Neural cell (in vitro differentiated cells): ENCODE data around the gene PPP2CA. TPM values are rescaled to one million over a fixed set of nuclear protein-coding genes. Genes with fewer than 3 reads are reported as not detected.

Source experiments
- H2AFZ ChIP-seq: fragments of 200-600, 300-800 bp; sonication (generic), shearing (Covaris generic); 2 replicates; pipeline ENCODE4 v1.6.0; 2014; ENCODE audit warnings: low read depth, mild to moderate bottlenecking, antibody characterized with exemption, low read length, moderate library complexity
- H3F3A ChIP-seq: fragments of 200-600 bp; shearing (Covaris generic); 2 replicates; pipeline ENCODE4 v1.6.1; 2016; ENCODE audit warnings: mild to moderate bottlenecking, moderate library complexity, mixed read lengths, antibody characterized with exemption, low read length; ENCODE audit not compliant: insufficient read depth, poor library complexity, severe bottlenecking
- H3K27ac ChIP-seq: fragments of 200-600, 300-800 bp; sonication (generic), shearing (Covaris generic); 2 replicates; pipeline ENCODE4 v1.5.1; 2014; ENCODE audit warnings: mild to moderate bottlenecking, low read length, moderate library complexity
- H3K27me3 ChIP-seq: fragments of 300-800, 200-600 bp; sonication (generic), shearing (Covaris generic); 2 replicates; pipeline ENCODE4 v1.6.0; 2014; ENCODE audit warnings: mild to moderate bottlenecking, low read depth, low read length, moderate library complexity; ENCODE audit not compliant: insufficient read depth
- H3K36me3 ChIP-seq: fragments of 300-800, 200-600 bp; sonication (generic), shearing (Covaris generic); 2 replicates; pipeline ENCODE4 v1.5.1; 2014; ENCODE audit warnings: mild to moderate bottlenecking, antibody characterized with exemption, low read length, moderate library complexity; ENCODE audit not compliant: insufficient read depth
- H3K4me2 ChIP-seq: fragments of 300-800, 200-600 bp; sonication (generic), shearing (Covaris generic); 2 replicates; pipeline ENCODE4 v1.6.0; 2014; ENCODE audit warnings: mild to moderate bottlenecking, low read length
- H3K4me3 ChIP-seq: fragments of 300-800, 200-600 bp; sonication (generic), shearing (Covaris generic); 2 replicates; pipeline ENCODE4 v1.5.1; 2014; ENCODE audit warnings: mild to moderate bottlenecking, low read length, moderate library complexity
- H3K79me2 ChIP-seq: fragments of 200-600 bp; shearing (Covaris generic); replicated peaks from 2 replicates; pipeline ENCODE4 v1.6.0; 2014; ENCODE audit warnings: mild to moderate bottlenecking, low read length, moderate library complexity; ENCODE audit not compliant: insufficient read depth
- H3K9ac ChIP-seq: fragments of 300-800, 200-600 bp; sonication (generic), shearing (Covaris generic); 2 replicates; pipeline ENCODE4 v1.6.1; 2016; ENCODE audit warnings: mild to moderate bottlenecking, low read length, mixed read lengths
- H3K9me2 ChIP-seq: fragments of 200-600 bp; shearing (Covaris generic); 2 replicates; pipeline ENCODE4 v1.6.1; 2016; ENCODE audit warnings: mild to moderate bottlenecking, low read length, mixed read lengths; ENCODE audit not compliant: insufficient read depth
- H3K9me3 ChIP-seq: fragments of 200-600, 300-800 bp; sonication (generic), shearing (Covaris generic); 2 replicates; pipeline ENCODE4 v1.6.1; 2016; ENCODE audit warnings: mild to moderate bottlenecking, mixed run types, low read length, moderate library complexity, mixed read lengths
- H4K20me1 ChIP-seq: fragments of 200-600 bp; shearing (Covaris generic); 2 replicates; pipeline ENCODE4 v1.6.1; 2016; ENCODE audit warnings: mild to moderate bottlenecking, mixed run types; ENCODE audit not compliant: insufficient read depth
- EP300 ChIP-seq: fragments of 450-650 bp; conservative IDR thresholded peaks from 2 replicates; pipeline ENCODE4 v1.6.1; 2014; ENCODE audit warnings: antibody characterized with exemption, mild to moderate bottlenecking, moderate library complexity; ENCODE audit not compliant: poor library complexity, severe bottlenecking
- EZH2 ChIP-seq: fragments of 200-600, 300-800 bp; shearing (Covaris generic), sonication (generic); IDR thresholded peaks from 2 replicates; pipeline ENCODE4 v1.6.1; 2014; ENCODE audit warnings: antibody characterized with exemption, low read length, borderline replicate concordance, mild to moderate bottlenecking; ENCODE audit not compliant: insufficient read depth, poor library complexity, severe bottlenecking
- MXI1 ChIP-seq: fragments of 450-650 bp; conservative IDR thresholded peaks from 2 replicates; pipeline ENCODE4 v1.6.1; 2014; ENCODE audit warnings: antibody characterized with exemption, mild to moderate bottlenecking; ENCODE audit not compliant: poor library complexity, severe bottlenecking
- POLR2AphosphoS5 ChIP-seq: IDR thresholded peaks from 2 replicates; pipeline ENCODE4 v1.6.1; 2012
- RAD21 ChIP-seq: fragments of 450-650 bp; conservative IDR thresholded peaks from 2 replicates; pipeline ENCODE4 v1.6.1; 2014; ENCODE audit warnings: antibody characterized with exemption, mild to moderate bottlenecking, moderate library complexity
- SMC3 ChIP-seq: fragments of 450-650 bp; conservative IDR thresholded peaks from 2 replicates; pipeline ENCODE4 v1.6.1; 2014; ENCODE audit warnings: antibody characterized with exemption, mild to moderate bottlenecking, moderate library complexity; ENCODE audit not compliant: poor library complexity
- TAF1 ChIP-seq: IDR thresholded peaks from 2 replicates; pipeline ENCODE4 v1.6.1; 2012; ENCODE audit warnings: low read depth
- polyA plus RNA-seq: library from polyadenylated mRNA; depleted of rRNA; stranded (reverse); fragments of >200 nt; gene quantifications from 2 replicates; pipeline ENCODE4 v1.2.3, GENCODE V29; 2014
- TF ChIP-seq, protein P1 (sequence below): fragments of 450-650 bp; IDR thresholded peaks from 2 replicates; pipeline ENCODE4 v1.5.1; 2014; ENCODE audit warnings: antibody characterized with exemption, mild to moderate bottlenecking, moderate library complexity; ENCODE audit not compliant: poor library complexity, severe bottlenecking
- TF ChIP-seq, protein P2 (sequence below): IDR thresholded peaks from 2 replicates; pipeline ENCODE4 v1.6.1; 2012; ENCODE audit warnings: borderline replicate concordance

The PPP2CA gene
- polyA plus RNA-seq, 1 donor from 2014 or later = 251 TPM

DNA sequence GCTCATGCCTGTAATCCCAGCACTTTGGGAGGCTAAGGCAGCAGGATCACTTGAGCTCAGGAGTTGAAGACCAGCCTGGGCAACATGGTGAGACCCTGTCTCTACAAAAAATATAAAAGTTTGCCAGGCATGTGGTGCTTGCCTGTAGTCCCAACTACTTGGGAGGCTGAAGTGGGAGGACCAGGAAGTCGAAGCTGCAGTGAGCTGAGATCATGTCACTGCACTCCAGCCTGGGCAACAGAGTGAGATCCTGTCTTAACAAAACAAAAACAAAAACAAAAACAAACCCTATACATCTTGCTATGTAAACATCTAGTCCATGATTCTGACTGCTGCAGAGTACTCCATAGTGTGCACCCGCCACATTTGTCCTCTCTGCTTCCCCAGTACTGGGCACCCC, 19.8 kb upstream of the PPP2CA start:
- H3F3A ChIP-seq = no peaks in the 10 kb centered on the region
- H3K27ac ChIP-seq = no peak overlapping the region
- no peaks in the 10 kb centered on the region for H4K20me1 ChIP-seq
- no peaks in the 10 kb centered on the region for H3K36me3 ChIP-seq
- no peaks in the 10 kb centered on the region for H3K79me2 ChIP-seq
- H3K9ac ChIP-seq = no peak overlapping the region
- no peaks in the 10 kb centered on the region for H3K9me3 ChIP-seq
- TF ChIP-seq MXI1 (no peak), EP300 (no peak), EZH2 (no peak), SMC3 (no peak), RAD21 (no peak), POLR2AphosphoS5 (no peak), TAF1 (no peak)
- TF ChIP-seq, protein P1, sequence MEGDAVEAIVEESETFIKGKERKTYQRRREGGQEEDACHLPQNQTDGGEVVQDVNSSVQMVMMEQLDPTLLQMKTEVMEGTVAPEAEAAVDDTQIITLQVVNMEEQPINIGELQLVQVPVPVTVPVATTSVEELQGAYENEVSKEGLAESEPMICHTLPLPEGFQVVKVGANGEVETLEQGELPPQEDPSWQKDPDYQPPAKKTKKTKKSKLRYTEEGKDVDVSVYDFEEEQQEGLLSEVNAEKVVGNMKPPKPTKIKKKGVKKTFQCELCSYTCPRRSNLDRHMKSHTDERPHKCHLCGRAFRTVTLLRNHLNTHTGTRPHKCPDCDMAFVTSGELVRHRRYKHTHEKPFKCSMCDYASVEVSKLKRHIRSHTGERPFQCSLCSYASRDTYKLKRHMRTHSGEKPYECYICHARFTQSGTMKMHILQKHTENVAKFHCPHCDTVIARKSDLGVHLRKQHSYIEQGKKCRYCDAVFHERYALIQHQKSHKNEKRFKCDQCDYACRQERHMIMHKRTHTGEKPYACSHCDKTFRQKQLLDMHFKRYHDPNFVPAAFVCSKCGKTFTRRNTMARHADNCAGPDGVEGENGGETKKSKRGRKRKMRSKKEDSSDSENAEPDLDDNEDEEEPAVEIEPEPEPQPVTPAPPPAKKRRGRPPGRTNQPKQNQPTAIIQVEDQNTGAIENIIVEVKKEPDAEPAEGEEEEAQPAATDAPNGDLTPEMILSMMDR = no peak
- TF ChIP-seq, protein P2, sequence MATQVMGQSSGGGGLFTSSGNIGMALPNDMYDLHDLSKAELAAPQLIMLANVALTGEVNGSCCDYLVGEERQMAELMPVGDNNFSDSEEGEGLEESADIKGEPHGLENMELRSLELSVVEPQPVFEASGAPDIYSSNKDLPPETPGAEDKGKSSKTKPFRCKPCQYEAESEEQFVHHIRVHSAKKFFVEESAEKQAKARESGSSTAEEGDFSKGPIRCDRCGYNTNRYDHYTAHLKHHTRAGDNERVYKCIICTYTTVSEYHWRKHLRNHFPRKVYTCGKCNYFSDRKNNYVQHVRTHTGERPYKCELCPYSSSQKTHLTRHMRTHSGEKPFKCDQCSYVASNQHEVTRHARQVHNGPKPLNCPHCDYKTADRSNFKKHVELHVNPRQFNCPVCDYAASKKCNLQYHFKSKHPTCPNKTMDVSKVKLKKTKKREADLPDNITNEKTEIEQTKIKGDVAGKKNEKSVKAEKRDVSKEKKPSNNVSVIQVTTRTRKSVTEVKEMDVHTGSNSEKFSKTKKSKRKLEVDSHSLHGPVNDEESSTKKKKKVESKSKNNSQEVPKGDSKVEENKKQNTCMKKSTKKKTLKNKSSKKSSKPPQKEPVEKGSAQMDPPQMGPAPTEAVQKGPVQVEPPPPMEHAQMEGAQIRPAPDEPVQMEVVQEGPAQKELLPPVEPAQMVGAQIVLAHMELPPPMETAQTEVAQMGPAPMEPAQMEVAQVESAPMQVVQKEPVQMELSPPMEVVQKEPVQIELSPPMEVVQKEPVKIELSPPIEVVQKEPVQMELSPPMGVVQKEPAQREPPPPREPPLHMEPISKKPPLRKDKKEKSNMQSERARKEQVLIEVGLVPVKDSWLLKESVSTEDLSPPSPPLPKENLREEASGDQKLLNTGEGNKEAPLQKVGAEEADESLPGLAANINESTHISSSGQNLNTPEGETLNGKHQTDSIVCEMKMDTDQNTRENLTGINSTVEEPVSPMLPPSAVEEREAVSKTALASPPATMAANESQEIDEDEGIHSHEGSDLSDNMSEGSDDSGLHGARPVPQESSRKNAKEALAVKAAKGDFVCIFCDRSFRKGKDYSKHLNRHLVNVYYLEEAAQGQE = no peak
- H3K27me3 ChIP-seq = no peaks in the 10 kb centered on the region
- no peak overlapping the region for H2AFZ ChIP-seq
- no peak overlapping the region for H3K4me3 ChIP-seq
- H3K9me2 ChIP-seq = no peaks in the 10 kb centered on the region
- H3K4me2 ChIP-seq = no peak overlapping the region

DNA sequence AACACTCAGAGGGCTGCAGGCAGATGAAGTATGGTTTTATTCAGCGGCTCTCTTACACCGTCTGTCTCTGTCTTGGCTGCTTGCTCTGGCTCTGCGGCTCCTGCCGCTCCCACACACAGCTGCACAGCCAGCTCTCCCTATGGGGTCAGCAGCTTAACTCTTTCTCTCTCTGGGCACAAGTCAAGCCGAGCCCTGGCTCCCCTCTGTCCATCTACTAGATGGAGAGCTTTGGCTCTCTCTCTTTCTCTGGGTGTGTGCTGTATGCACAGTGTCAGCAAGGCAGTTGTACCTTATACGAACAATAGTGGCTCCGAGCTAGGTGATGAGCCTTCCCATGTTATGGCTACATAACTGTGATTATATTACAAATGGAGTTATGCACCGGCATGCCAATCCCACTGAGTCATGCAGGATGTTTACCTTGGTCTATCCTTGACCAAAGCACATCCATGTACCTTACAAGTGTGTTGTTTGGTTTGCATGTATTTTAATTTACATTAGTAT, 19.3 kb upstream of the PPP2CA start:
- Histone ChIP-seq H3K9ac (peak overlapping the region; percentile 45), H3K4me3 (peak overlapping the region; percentile 26), H3K27ac (no peak overlapping the region)

More for the DNA sequence above, 19.3 kb upstream of the PPP2CA start:
- Histone ChIP-seq H3F3A (no peaks in the 10 kb centered on the region), H3K9me3 (no peaks in the 10 kb centered on the region), H4K20me1 (no peaks in the 10 kb centered on the region), H2AFZ (peak overlapping the region; percentile 19), H3K27me3 (no peaks in the 10 kb centered on the region), H3K36me3 (no peaks in the 10 kb centered on the region), H3K4me2 (no peak overlapping the region), H3K79me2 (no peaks in the 10 kb centered on the region), H3K9me2 (no peaks in the 10 kb centered on the region)
- TF ChIP-seq POLR2AphosphoS5 (no peak), SMC3 (no peak), RAD21 (no peak), EP300 (no peak), MXI1 (no peak), EZH2 (no peak)
- TF ChIP-seq, protein P1 = no peak
- TF ChIP-seq, protein P2 = no peak
